ENCODE measurements around the gene NFKB2. TPM values are rescaled to one million over a fixed set of nuclear protein-coding genes. Genes with fewer than 3 reads are reported as not detected.

The NFKB2 gene
- total and polyA plus RNA-seq, 8 donors = 17.0 to 58.0 (median 26.5) TPM

- DNase-seq (no peak), ATAC-seq (peak in 1 of 4 donors; percentile 21), FAIRE-seq (no peak)
- H3K4me1 ChIP-seq = no peaks in the 10 kb centered on the region
- no peaks in the 10 kb centered on the region for H3K27me3 ChIP-seq
- intact Hi-C loops (cut with DNase I) = no loop called here
- no peak for TF ChIP-seq CTCF (IDR thresholded peaks at IDR 0.05)
- H3K36me3 ChIP-seq = peaks cover 8 to 35% (median 23%) of the 10 kb centered on the region in 3 donors
- no peak overlapping the region for H3K27ac ChIP-seq
- H3K9me3 ChIP-seq = no peaks in the 10 kb centered on the region
- 51% methylated on average over 6 of the region's 6 CpGs for WGBS, 2 donors
- H3K4me3 ChIP-seq = no peak overlapping the region
These were observed 11.5 kb upstream of the NFKB2 start for GRCh38 chr10:102384053-102384452.

DNA sequence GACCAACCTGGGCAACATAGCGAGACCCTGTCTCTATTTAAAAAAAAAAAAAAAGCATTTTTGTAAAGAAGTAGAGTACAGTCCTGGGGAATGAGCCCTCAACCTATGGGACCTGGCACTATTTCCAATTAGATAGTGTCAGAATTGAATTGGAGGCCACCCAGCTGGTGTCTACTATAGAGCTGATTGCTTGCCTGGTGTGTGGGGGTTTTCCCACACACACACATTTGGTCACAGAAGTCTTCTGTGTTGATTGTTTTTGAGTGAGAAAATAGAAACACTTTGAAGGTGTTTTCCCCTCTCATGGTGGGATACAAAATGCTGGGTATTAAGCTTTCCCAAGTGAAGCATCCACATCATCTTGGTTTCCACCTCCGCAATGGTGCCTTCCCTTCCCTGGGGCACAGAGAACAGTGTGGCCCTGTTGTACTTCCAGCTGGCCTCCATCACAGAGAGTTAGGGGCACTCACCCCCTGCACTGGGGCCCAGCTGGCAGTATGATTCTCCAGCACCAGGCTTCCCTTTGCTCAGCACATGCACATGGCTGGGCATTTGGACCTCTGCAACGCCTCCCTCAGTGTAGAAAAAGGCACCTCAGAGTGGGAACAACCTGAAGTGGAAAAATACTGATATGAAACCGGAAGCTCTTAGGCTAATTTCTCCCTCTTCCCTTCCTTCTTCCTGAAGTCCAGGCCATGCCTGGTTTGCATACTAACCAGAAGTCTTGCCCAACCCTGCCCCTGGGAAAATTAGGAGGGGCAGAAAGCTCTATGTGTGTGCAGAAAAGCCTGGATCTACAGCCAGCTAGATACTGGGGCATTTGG, 10.7 kb upstream of the NFKB2 start:
- intact Hi-C loops (cut with DNase I) = no loop called here
- no peaks in the 10 kb centered on the region for H3K27me3 ChIP-seq

DNA sequence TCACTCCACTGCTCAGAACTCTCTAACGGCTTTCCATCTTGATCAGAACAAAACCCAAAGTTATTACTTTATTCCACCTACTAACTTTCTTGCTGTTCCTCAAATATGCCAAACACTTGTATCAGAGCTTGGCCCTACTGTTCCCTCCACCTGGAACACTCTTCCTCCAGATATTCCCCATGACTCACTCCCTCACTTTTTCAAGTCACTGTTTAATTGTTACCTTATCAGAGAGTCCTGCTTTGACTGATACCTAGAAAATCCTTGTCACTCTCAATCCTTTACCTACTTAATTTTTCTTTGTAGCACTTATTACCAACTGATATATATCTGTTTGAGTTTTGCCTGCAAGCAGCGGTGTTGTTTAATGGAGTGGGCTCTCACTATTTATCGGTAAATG, 5.6 kb upstream of the NFKB2 start:
- DNase-seq = no peak
- Histone ChIP-seq H3K4me3 (no peak overlapping the region), H3K9me3 (no peaks in the 10 kb centered on the region), H3K27me3 (no peaks in the 10 kb centered on the region), H3K36me3 (no peaks in the 10 kb centered on the region), H3K27ac (no peak overlapping the region), H3K4me1 (peaks cover 0 to 3% (median 0%) of the 10 kb centered on the region in 3 donors)
- TF ChIP-seq CTCF (IDR thresholded peaks at IDR 0.05) = no peak
- intact Hi-C loops (cut with DNase I) = no loop called here
- 80 to 83% methylated on average over 3 of the region's 3 CpGs for WGBS, 2 donors
- FAIRE-seq = no peak
- ATAC-seq = no peak

More for the DNA sequence above, 10.7 kb upstream of the NFKB2 start:
- no peak overlapping the region for H3K27ac ChIP-seq
- TF ChIP-seq CTCF (IDR thresholded peaks at IDR 0.05) = no peak
- DNase-seq (no peak), FAIRE-seq (no peak), ATAC-seq (peak in 3 of 4 donors; percentile 65 to 82 (median 68))
- H3K4me3 ChIP-seq = no peak overlapping the region
- H3K4me1 ChIP-seq = no peaks in the 10 kb centered on the region
- H3K9me3 ChIP-seq = no peaks in the 10 kb centered on the region
- 59 to 68% methylated on average over 4 of the region's 4 CpGs for WGBS, 2 donors
- H3K36me3 ChIP-seq = peaks cover 5 to 27% (median 17%) of the 10 kb centered on the region in 3 donors

DNA sequence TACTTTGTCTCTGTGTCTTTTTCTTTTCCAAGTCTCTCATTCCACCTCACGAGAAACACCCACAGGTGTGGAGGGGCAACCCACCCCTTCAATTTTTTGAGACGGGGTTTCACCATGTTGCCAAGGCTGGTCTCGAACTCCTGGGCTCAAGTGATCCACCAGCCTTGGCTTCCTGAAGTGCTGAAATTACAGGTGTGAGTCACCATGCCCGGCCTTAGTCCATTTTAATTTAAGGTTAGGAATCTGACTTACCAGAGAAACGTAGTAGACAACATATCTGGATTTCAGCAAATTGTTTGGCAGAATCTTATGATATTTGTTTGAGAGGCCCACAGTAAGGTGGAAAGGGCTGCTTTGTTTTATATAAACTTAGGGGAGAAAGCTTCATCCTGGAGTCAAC, 3.2 kb upstream of the NFKB2 start:
- no peak for TF ChIP-seq CTCF (IDR thresholded peaks at IDR 0.05)
- H3K9me3 ChIP-seq = no peaks in the 10 kb centered on the region
- ATAC-seq (no peak), FAIRE-seq (no peak), DNase-seq (no peak)
- H3K27ac ChIP-seq = no peak overlapping the region
- H3K4me3 ChIP-seq = no peak overlapping the region
- H3K27me3 ChIP-seq = no peaks in the 10 kb centered on the region
- 80 to 86% methylated on average over 5 of the region's 5 CpGs for WGBS, 2 donors
- intact Hi-C loops (cut with DNase I) = no loop called here
- no peaks in the 10 kb centered on the region for H3K36me3 ChIP-seq
- H3K4me1 ChIP-seq = peaks cover 0 to 16% (median 0%) of the 10 kb centered on the region in 3 donors
